Adipose tissue (tissue), 3 donors: Measurements from ENCODE around the gene LRRFIP2. TPM values are rescaled to one million over a fixed set of nuclear protein-coding genes. Genes with fewer than 3 reads are reported as not detected.
"Not testable (repeated sequence)": the region's sequence is repeated elsewhere in the genome, so short reads cannot be mapped to it uniquely, and the experiment has no call there.

Experiments
- H3K27ac ChIP-seq: one replicate; pipeline ENCODE4 v1.5.1; 2013; ENCODE audit warnings: low read depth, low read length
- WGBS, 3 donors: extraction: QIAGEN DNeasy Blood & Tissue Kit; methylation state at CpG; one replicate each; pipeline ENCODE4 v1.1.7; 2013; 5-methylcytosine and 5-hydroxymethylcytosine counted together
- polyA plus RNA-seq, 3 donors: library from polyadenylated mRNA; stranded (reverse); fragments of 200-250 nt; gene quantifications; one replicate each; pipeline ENCODE4 v1.2.3, GENCODE V29; 2013
- donor health status: healthy with polysubstance abuse.
- donor health status: Bipolar disorder and iron deficiency.
- donor health status: healthy.

The LRRFIP2 gene
- polyA plus RNA-seq, 3 donors: 14.8 to 27.8 (median 21.3) TPM

DNA sequence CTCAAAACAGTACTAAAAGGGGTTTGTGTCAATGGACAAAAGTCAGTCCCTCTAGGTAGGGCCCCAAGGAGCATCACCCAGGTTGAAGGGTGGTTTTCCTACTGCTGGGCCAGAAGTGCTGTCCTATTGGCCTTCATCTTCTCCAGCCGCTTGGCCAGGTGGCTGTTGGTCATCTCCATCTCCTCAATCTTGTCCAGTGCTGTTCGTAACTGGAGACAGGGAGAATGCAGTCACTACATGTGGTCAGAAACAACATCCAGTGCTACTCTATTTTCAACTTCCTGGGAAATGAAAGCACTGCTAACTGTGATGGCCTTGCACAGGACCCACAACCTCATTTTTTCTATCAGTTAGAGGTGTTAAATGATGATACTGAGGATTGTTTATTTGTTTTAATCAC, 120.6 kb downstream of the LRRFIP2 start:
- 89 to 96% (median 92%) methylated on average over 2 of the region's 2 CpGs for WGBS, 3 donors
- no peak overlapping the region for H3K27ac ChIP-seq

DNA sequence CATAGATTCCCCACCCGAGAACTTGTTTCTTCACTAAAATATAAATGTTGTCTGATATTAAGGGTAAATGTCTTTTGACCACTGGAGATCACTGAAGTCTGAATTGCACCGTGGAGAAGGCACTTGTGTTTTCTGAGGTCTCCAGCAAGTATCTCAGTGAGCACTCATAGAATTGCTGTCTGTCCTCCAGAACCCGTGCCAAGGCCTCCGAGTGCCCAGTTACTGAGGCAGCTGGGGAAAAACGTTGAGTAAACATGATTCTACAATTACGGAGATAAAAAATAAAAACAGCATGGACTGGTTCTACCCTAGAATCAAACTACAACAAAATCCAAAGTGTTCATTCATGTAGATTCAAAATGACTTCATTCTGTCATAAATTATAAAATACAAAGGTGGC, 121.0 kb downstream of the LRRFIP2 start:
- no peak overlapping the region for H3K27ac ChIP-seq
- WGBS, 3 donors: 50 to 72% (median 67%) methylated on average over 6 of the region's 6 CpGs

DNA sequence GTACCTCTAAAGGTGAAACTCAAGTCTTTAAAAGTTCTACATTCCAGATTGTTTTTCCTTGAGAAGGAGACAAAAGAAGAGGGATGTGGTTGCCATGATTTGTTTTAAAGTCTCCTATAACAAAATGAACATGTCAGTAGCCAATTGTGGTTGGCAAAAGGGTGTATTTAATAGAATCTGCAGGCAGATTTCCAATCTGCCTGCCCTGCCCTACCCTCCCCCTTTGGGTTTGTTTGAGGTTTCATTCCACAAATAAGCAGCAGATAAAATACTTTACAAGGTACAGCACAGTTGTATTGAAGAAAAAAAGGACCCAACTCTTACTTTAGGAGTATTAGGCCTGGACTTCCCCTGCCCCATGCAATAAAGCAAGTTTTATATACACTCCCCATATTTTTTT, 121.5 kb downstream of the LRRFIP2 start:
- no peak overlapping the region for H3K27ac ChIP-seq

DNA sequence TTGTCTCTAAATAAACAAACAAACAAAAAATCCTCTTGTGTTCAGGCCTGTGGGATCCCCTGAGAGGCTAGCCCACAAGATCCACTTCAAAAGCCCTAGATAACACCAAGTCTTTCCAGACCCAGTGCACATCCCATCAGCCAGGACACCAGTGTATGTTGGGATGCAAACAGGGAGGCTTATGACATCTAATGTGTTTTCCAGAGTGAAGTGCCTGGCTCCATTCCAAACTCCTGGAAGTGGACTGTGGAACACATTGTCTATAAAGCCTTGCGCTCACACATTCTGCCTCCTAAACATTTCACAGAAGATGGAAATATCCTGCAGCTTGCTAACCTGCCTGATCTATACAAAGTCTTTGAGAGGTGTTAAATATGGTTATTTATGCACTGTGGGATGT, 124.1 kb downstream of the LRRFIP2 start:
- H3K27ac ChIP-seq: no peak overlapping the region
- WGBS, 3 donors: 88 to 97% (median 92%) methylated on average over 1 of the region's 1 CpG

GRCh38 chr3:37042712-37043111, 131.7 kb downstream of the LRRFIP2 start:
- not testable (repeated sequence) for H3K27ac ChIP-seq
- 67 to 76% (median 75%) methylated on average over 3 of the region's 3 CpGs for WGBS, 3 donors

GRCh38 chr3:37041546-37042195, 132.7 kb downstream of the LRRFIP2 start:
- 73 to 93% (median 74%) methylated on average over 1 of the region's 1 CpG for WGBS, 3 donors
- H3K27ac ChIP-seq: no peak overlapping the region

DNA sequence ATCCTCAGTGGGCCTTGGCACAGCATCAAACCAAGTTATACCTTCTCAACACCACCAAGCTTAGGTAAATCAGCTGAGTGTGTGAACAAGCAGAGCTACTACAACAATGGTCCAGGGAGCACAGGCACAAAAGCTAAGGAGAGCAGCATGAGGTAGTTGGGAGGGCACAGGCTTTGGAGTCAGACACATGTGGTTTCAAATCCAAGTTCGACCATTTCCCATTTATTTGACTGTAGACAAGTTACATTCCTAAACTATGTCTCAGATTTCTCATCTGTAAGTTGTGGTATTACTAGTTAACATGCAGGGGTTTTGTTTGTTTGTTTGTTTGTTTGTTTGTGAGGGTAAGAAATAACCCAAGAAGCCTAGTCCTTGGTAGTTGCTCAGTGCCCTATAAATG, 134.2 kb downstream of the LRRFIP2 start:
- H3K27ac ChIP-seq: no peak overlapping the region
- 76 to 91% (median 85%) methylated on average over 1 of the region's 1 CpG for WGBS, 3 donors

DNA sequence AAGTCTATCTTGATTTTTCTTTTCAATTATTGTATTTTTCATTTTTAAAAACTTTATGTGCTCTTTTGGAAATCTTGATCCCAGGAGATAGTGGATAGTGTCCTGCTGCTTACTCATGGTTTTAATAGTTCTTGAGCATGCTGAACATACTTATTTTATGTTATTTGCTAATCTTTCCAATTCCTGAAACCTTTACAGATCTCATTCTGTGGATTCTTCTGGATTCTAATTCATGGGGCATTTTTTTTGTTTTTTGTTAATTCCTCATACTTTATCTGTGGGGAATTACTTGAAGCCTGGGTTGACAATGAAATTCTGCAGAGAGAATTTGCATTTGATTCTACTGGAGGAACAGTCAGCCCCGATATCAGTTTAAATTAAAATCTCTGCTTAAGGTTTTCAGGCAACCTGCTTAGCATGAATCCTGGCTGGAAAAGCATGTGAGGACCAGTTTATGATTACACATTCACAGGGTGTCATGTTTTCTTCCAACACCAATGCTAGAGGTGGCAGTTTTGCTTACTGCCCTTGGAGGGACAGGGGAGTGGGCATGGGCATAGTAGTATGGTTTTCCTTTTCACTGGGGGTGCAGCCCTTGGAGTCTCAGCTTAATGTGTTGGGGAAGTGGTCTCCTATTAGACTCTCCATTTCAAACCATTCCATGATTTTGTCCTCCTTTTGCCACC, 135.1 kb downstream of the LRRFIP2 start:
- H3K27ac ChIP-seq: no peak overlapping the region
- WGBS, 3 donors: 91 to 100% (median 99%) methylated on average over 1 of the region's 1 CpG

DNA sequence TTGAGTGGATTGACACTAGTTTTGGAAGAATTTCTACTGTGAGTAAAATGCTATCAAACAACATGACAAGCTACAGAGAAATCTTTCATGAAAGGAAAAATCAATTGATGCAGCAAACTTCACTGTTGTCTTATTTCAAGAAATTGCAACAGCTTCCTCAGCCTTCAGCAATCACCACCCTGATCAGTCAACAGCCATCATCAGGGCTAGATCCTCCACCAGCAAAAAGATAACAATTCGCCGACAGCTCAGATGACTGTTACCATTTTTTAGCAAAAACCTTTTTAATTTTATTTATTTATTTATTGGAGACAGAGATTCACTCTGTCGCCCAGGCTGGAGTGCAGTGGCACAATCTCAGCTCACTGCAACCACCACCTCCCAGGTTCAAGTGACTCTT, 137.0 kb downstream of the LRRFIP2 start:
- no peak overlapping the region for H3K27ac ChIP-seq

GRCh38 chr3:37032961-37033360, 141.4 kb downstream of the LRRFIP2 start:
- WGBS, 3 donors: 68 to 82% (median 71%) methylated on average over 10 of the region's 10 CpGs
- no peak overlapping the region for H3K27ac ChIP-seq

More for the DNA sequence above, 137.0 kb downstream of the LRRFIP2 start:
- 93 to 99% (median 98%) methylated on average over 3 of the region's 3 CpGs for WGBS, 3 donors

DNA sequence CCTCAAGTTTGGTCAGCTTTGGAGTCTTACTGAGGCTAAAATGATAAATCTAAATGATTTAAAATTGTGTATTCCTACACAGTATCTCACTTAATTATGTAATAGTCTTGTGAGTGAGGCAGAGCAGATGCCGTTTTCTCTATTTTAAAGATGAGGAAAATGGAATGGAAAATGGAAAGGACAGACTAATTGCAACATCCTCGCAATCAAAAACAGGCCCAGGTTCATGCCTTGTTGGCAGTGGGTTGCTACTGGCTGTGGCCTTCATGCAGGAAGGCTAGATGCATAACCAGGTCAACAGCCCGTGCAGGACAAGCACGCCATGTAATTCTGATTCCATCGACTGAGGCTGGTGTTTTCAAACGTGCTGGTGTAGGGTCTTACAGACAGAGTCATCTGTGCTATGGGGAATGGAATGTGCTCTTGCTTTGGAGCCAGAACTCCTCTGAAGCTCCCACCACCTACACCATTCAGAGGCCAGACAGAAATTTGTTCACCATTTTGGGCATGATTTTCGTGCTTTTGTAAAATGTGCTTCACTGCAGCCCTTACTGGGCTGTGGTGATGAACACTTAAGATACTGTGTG, 143.2 kb downstream of the LRRFIP2 start:
- WGBS, 3 donors: 80 to 86% (median 85%) methylated on average over 7 of the region's 7 CpGs
- no peak overlapping the region for H3K27ac ChIP-seq

DNA sequence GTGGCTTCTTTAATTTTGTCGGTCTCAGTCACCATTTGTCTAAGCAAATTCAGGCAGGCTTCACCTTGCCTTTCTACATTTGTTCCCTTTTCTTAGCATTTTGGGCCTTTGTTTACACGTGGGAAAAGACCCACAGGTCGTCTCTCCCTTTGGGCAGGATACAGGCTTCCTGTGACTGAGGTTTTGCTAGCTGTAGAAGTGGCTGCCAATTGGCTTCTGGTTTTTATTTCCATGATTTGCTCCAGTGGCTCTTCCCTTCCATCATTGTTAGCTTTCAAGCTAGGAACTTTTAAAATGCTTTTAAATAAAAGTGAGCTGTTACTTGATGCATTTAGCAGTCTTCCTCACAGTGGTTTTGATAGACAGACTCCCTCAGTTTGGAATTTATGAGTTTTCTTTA, 143.8 kb downstream of the LRRFIP2 start:
- no peak overlapping the region for H3K27ac ChIP-seq
- 37 to 52% (median 38%) methylated on average over 3 of the region's 3 CpGs for WGBS, 3 donors

DNA sequence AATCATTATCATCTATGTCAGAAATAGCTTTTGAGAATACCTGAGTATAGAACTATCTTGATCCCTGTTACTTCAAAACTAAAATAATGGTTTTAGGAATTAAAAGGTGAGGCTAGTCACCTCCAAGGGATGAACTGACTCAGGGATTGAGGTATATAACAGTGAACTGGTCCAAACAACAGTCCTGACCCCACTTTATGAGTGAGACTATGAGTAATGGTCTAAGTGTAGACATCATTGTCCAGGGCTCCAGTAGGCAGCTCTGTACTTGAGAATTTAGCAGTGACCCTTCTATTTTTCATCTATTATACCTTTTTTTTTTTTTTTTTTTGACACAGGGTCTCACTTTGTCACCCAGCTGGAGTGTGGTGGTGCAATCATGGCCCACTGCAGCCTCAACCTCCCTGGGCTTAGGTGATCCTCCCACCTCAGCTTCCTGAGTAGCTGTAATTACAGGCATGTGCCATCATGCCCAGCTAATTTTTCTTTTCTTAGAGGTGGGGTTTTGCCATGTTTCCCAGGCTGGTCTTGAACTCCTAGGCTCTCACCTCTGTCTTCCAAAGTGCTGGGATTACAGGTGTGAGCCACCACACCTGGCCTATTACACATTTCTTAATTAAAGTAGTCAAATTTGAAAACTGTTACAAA, 144.7 kb downstream of the LRRFIP2 start:
- H3K27ac ChIP-seq: no peak overlapping the region

DNA sequence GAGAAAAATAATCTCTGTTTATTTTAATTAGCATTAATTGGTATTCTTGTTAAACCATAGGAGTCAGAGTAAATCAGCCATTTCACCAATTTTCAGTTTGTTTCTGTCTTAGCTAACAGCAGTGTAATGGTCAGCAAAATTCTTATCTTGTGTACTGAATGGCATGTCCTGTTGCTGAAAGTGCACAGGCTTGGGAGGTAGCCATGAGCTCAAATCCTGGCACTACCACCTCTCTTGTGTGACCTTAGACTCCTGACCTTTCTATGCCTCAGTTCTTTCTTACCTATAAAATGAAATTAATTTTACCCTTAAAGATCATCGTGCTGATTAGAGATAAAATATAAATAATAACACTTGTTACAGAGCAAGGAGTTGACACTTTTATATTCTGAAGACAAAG, 145.3 kb downstream of the LRRFIP2 start:
- 94 to 99% (median 98%) methylated on average over 1 of the region's 1 CpG for WGBS, 3 donors
- H3K27ac ChIP-seq: no peak overlapping the region

GRCh38 chr3:37028329-37028728, 146.1 kb downstream of the LRRFIP2 start:
- WGBS, 3 donors: 40 to 79% (median 70%) methylated on average over 1 of the region's 1 CpG
- no peak overlapping the region for H3K27ac ChIP-seq

DNA sequence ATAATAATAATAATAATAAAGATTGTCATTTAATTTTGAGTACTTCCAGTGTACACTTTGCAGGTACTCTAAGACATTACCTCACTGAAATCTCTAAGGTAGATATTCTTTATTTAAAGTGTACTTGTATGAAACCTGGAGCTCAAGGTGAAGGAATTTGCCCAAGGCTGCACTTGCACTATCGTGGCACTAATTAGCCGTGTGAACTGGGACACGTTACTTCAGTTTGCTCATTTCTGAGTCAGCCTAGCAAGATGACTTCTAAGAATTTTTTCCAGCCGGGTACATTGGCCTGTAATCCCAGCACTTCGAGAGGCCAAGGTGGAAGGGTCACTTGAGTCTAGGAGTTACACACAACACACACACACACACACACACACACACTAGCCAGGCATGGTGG, 147.5 kb downstream of the LRRFIP2 start:
- H3K27ac ChIP-seq: no peak overlapping the region
- 82 to 97% (median 95%) methylated on average over 5 of the region's 5 CpGs for WGBS, 3 donors

DNA sequence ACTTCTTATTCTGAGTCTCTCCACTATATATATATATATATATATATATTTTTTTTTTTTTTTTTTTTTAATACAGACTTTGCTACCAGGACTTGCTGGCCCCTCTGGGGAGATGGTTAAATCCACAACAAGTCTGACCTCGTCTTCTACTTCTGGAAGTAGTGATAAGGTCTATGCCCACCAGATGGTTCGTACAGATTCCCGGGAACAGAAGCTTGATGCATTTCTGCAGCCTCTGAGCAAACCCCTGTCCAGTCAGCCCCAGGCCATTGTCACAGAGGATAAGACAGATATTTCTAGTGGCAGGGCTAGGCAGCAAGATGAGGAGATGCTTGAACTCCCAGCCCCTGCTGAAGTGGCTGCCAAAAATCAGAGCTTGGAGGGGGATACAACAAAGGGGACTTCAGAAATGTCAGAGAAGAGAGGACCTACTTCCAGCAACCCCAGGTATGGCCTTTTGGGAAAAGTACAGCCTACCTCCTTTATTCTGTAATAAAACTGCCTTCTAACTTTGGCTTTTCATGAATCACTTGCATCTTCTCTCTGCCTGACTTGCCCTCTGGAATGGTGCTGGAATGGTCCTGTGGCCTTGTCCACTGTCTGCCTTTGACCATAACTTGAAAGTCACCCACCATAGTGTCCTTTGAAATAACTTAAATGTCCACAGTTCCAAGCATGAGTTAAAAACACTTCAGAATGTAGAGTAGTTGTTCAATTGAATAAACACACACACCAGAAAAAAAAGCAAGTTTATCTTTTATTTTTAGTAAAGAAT, 148.6 kb downstream of the LRRFIP2 start:
- no peak overlapping the region for H3K27ac ChIP-seq
- WGBS, 3 donors: 96 to 98% (median 98%) methylated on average over 3 of the region's 3 CpGs

GRCh38 chr3:37024820-37025405, 149.5 kb downstream of the LRRFIP2 start:
- WGBS, 3 donors: 91 to 100% (median 93%) methylated on average over 3 of the region's 3 CpGs
- no peak overlapping the region for H3K27ac ChIP-seq
